Esophagus squamous epithelium (tissue), 5 donors: ENCODE measurements around the gene TFDP2. TPM values are rescaled to one million over a fixed set of nuclear protein-coding genes. Genes with fewer than 3 reads are reported as not detected.

Experiments used
- DNase-seq: peaks from one replicate; lab custom pipeline; 2025; lab: John Stamatoyannopoulos, UW
- H3K27ac ChIP-seq, 4 donors: fragments of 200-600 bp; sonication (generic); one replicate each; pipeline ENCODE4 v1.5.1; 2016 to 2019; ENCODE audit warnings: mild to moderate bottlenecking in 1 of 4
- H3K27me3 ChIP-seq, 4 donors: fragments of 200-600 bp; sonication (generic); 1 replicate in 3 of 4; 2 replicates in 1 of 4; pipeline versions ENCODE4 v1.5.1 to v1.6.0; 2017 to 2021; ENCODE audit warnings: antibody characterized with exemption in 1 of 4
- H3K36me3 ChIP-seq, 3 donors: fragments of 200-600 bp; sonication (generic); one replicate each; pipeline ENCODE4 v1.5.1; 2016 to 2019
- H3K4me1 ChIP-seq, 3 donors: fragments of 200-600 bp; sonication (generic); one replicate each; pipeline ENCODE4 v1.5.1; 2017 to 2019
- H3K4me3 ChIP-seq, 4 donors: fragments of 200-600 bp; sonication (generic); 1 replicate in 3 of 4; 2 replicates in 1 of 4; pipeline ENCODE4 v1.5.1; 2016 to 2019; ENCODE audit warnings: mild to moderate bottlenecking in 2 of 4, moderate library complexity in 1 of 4
- H3K9me3 ChIP-seq, 3 donors: fragments of 200-600 bp; sonication (generic); one replicate each; pipeline ENCODE4 v1.5.1; 2016 to 2019
- POLR2A ChIP-seq, 4 donors: fragments of 450-650 bp; IDR thresholded peaks; one replicate each; pipeline ENCODE4 v1.6.1; 2017; ENCODE audit warnings: antibody characterized with exemption in 4 of 4, mild to moderate bottlenecking in 4 of 4, moderate library complexity in 3 of 4
- WGBS, 2 donors: methylation state at CpG; one replicate each; pipeline ENCODE4 v1.1.5; 2018; 5-methylcytosine and 5-hydroxymethylcytosine counted together
- intact Hi-C: fragments of 100-400 bp; cut with DNase I; formaldehyde crosslinking; loops from one replicate; pipeline ENCODE4 v1.15.0; 2022
- total RNA-seq, 4 donors: library from RNA; depleted of rRNA; stranded (reverse); fragments of >200 nt; gene quantifications; one replicate each; pipeline ENCODE4 v1.1.0, GENCODE V29; 2016
- TF ChIP-seq, protein P1 (sequence below), 6 experiments: fragments of 450-650 bp in 4 of 6; fragments of 200-600 bp in 2 of 6; sonication (generic) in 2 of 6; IDR thresholded peaks; one replicate each; pipeline ENCODE4 v1.5.1; 2016 to 2019; ENCODE audit warnings: antibody characterized with exemption in 6 of 6, mild to moderate bottlenecking in 4 of 6, moderate library complexity in 4 of 6
- donor health status: DM: yes; HTN: yes; CAD: no.

Gene TFDP2
- total RNA-seq, 4 donors from 2014 or later = 13.1 to 37.6 (median 18.6) TPM

DNA sequence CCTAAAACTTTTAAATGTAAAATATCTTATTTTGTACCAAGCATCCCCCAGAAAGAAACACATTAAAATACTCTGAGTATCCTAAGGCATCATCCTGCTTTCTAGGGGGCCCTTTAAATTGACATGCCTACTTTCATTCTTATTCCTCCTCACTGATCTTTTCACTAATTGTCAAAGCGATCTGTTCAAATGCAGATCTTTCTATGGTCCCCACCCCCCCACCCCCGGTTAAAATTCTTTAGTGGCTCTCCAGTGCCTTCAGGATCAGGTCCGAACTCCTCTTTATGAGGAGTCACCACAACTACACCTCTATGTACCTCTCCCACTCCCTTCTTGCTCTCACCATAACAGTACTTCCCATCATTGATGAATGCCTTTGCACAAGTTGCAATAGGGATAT is 19.2 kb upstream of the TFDP2 start:
- no peaks in the 10 kb centered on the region for H3K4me1 ChIP-seq
- no peaks in the 10 kb centered on the region for H3K9me3 ChIP-seq
- no peak overlapping the region for H3K4me3 ChIP-seq
- intact Hi-C loops = no loop called here
- TF ChIP-seq POLR2A (IDR thresholded peaks at IDR 0.05) = no peak
- TF ChIP-seq, protein P1, sequence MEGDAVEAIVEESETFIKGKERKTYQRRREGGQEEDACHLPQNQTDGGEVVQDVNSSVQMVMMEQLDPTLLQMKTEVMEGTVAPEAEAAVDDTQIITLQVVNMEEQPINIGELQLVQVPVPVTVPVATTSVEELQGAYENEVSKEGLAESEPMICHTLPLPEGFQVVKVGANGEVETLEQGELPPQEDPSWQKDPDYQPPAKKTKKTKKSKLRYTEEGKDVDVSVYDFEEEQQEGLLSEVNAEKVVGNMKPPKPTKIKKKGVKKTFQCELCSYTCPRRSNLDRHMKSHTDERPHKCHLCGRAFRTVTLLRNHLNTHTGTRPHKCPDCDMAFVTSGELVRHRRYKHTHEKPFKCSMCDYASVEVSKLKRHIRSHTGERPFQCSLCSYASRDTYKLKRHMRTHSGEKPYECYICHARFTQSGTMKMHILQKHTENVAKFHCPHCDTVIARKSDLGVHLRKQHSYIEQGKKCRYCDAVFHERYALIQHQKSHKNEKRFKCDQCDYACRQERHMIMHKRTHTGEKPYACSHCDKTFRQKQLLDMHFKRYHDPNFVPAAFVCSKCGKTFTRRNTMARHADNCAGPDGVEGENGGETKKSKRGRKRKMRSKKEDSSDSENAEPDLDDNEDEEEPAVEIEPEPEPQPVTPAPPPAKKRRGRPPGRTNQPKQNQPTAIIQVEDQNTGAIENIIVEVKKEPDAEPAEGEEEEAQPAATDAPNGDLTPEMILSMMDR (IDR thresholded peaks at IDR 0.05) = no peak
- DNase-seq = no peak
- no peak overlapping the region for H3K27ac ChIP-seq
- 83 to 85% methylated on average over 3 of the region's 3 CpGs for WGBS, 2 donors
- no peaks in the 10 kb centered on the region for H3K27me3 ChIP-seq
- H3K36me3 ChIP-seq = peaks cover 0 to 90% (median 4%) of the 10 kb centered on the region in 3 donors

GRCh38 chr3:142165194-142165593 is 15.8 kb upstream of the TFDP2 start:
- TF ChIP-seq, protein P1 (IDR thresholded peaks at IDR 0.05) = no peak
- TF ChIP-seq POLR2A (IDR thresholded peaks at IDR 0.05) = no peak
- no peaks in the 10 kb centered on the region for H3K4me1 ChIP-seq
- H3K9me3 ChIP-seq = no peaks in the 10 kb centered on the region
- intact Hi-C loops = no loop called here
- H3K27me3 ChIP-seq = no peaks in the 10 kb centered on the region
- H3K4me3 ChIP-seq = no peak overlapping the region
- H3K36me3 ChIP-seq = peaks cover 0 to 74% (median 9%) of the 10 kb centered on the region in 3 donors
- no peak for DNase-seq
- WGBS, 2 donors = 86 to 94% methylated on average over 3 of the region's 3 CpGs
- H3K27ac ChIP-seq = no peak overlapping the region

GRCh38 chr3:142159083-142159740 is 9.9 kb upstream of the TFDP2 start:
- 86 to 90% methylated on average over 4 of the region's 4 CpGs for WGBS, 2 donors
- intact Hi-C loops = no loop called here
- Histone ChIP-seq H3K9me3 (no peaks in the 10 kb centered on the region), H3K27ac (no peak overlapping the region), H3K4me3 (no peak overlapping the region), H3K4me1 (no peaks in the 10 kb centered on the region), H3K27me3 (no peaks in the 10 kb centered on the region), H3K36me3 (peaks cover 0 to 30% (median 5%) of the 10 kb centered on the region in 3 donors)
- no peak for TF ChIP-seq POLR2A (IDR thresholded peaks at IDR 0.05)
- TF ChIP-seq, protein P1 (IDR thresholded peaks at IDR 0.05) = no peak
- DNase-seq = no peak

GRCh38 chr3:142154186-142154585 is 4.8 kb upstream of the TFDP2 start:
- TF ChIP-seq POLR2A (IDR thresholded peaks at IDR 0.05) = no peak
- TF ChIP-seq, protein P1 (IDR thresholded peaks at IDR 0.05) = no peak
- intact Hi-C loops = no loop called here
- H3K4me1 ChIP-seq = peaks cover 0 to 5% (median 0%) of the 10 kb centered on the region in 3 donors
- no peak for DNase-seq
- H3K4me3 ChIP-seq = no peak overlapping the region
- peaks cover 0 to 7% (median 0%) of the 10 kb centered on the region in 3 donors for H3K36me3 ChIP-seq
- H3K27me3 ChIP-seq = no peaks in the 10 kb centered on the region
- H3K9me3 ChIP-seq = no peaks in the 10 kb centered on the region
- H3K27ac ChIP-seq = no peak overlapping the region
- 34 to 57% methylated on average over 3 of the region's 3 CpGs for WGBS, 2 donors

DNA sequence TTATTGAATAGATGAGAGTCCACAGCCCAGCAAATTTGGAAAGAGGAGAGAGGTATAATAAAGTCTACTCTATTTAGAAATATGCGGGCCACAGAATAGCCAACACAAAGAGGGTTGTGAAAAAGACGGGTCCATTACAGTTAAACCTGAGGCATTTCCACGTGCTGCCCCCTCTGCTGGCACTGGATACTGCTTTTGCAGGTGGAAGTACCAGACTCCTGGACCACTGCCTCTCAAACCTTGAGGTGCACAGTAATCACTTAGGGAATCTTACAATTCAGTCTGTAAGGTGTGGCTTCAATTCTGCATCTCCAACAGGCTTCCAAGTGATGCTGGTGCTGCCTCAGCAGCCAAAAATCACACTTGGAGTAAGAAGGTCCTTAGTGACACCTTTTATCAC is 3.0 kb upstream of the TFDP2 start:
- H3K4me3 ChIP-seq = no peak overlapping the region
- intact Hi-C loops = no loop called here
- TF ChIP-seq, protein P1 (IDR thresholded peaks at IDR 0.05) = no peak
- TF ChIP-seq POLR2A (IDR thresholded peaks at IDR 0.05) = no peak
- no peak overlapping the region for H3K27ac ChIP-seq
- 35 to 44% methylated on average over 3 of the region's 3 CpGs for WGBS, 2 donors
- no peak for DNase-seq
- H3K4me1 ChIP-seq = peaks cover 0 to 17% (median 11%) of the 10 kb centered on the region in 3 donors
- H3K27me3 ChIP-seq = no peaks in the 10 kb centered on the region
- no peaks in the 10 kb centered on the region for H3K36me3 ChIP-seq
- no peaks in the 10 kb centered on the region for H3K9me3 ChIP-seq
